ENCODE measurements around the gene POU6F2.

- TF ChIP-seq CTCF (IDR thresholded peaks at IDR 0.05 in 4 of 5, conservative IDR thresholded peaks at IDR 0.05 in 1 of 5), result no peak
- no peak for TF ChIP-seq POLR2A (IDR thresholded peaks at IDR 0.05)
These were observed 436.0 kb downstream of the POU6F2 start for GRCh38 chr7:39413636-39414223.
